Astrocyte of the hippocampus (primary cell): Measurements from ENCODE around the gene SEZ6L2.
"Not testable (repeated sequence)": the region's sequence is repeated elsewhere in the genome, so short reads cannot be mapped to it uniquely, and the experiment has no call there.

Source experiments
- DNase-seq: peaks from one replicate; pipeline ENCODE4 v3.0.0; 2011; ENCODE audit warnings: low read depth, low spot score

The SEZ6L2 gene

DNA sequence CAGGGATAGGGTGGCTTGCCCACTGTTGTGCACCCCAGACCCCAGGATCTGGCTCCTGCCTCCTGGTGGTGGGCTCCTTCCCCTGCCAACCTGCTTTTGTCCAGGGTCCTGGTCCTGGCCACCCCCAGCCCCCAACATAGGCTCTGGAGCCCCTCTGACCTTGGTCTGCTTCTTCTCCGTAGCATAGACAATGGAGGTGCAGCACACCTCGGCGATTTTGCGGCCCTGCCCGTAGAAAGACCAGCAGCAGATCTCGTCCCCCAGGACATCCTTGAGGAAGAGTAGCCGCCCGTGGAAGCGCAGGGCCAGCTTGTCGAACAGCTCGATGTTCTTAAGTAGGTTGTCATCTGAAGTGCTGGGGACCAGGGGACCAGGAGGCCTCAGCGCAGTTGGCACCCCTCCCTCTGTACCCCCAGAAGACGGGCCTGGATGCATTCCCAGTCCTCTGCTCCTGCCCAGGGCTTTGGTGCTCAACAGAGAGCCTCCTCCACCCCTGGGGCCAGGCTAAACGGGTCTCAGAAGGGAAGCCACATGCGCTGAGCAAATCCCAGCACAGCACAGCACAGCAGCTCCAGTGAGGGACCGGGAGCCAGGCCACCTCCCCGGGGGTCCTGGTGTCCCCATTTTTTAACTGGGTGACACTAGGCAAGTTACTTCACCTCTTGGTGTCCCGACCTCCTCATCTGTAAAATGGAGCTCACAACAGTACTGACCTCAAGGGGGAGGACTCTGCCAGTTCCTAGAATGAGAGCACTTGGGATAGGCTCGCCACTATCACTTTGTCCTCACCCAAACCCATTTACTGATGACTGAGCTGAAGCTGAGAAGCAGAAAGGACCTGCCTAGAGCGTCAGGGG, 11.7 kb upstream of the SEZ6L2 start:
- DNase-seq: no peak

DNA sequence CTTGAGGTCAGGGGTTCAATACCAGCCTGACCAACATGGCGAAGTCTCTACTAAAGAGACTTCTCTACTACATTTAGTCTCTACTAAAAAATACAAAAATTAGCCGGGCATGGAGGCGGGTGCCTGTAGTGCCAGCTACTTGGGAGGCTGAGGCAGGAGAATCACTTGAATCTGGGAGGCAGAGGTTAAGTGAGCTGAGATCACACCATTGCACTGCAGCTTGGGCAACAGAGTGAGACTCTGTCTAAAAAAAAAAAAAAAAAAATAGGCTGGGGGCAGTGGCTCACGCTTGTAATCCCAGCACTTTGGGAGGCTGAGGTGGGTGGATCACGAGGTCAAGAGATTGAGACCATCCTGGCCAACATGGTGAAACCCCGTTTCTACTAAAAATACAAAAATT, 10.5 kb upstream of the SEZ6L2 start:
- DNase-seq: not testable (repeated sequence)

DNA sequence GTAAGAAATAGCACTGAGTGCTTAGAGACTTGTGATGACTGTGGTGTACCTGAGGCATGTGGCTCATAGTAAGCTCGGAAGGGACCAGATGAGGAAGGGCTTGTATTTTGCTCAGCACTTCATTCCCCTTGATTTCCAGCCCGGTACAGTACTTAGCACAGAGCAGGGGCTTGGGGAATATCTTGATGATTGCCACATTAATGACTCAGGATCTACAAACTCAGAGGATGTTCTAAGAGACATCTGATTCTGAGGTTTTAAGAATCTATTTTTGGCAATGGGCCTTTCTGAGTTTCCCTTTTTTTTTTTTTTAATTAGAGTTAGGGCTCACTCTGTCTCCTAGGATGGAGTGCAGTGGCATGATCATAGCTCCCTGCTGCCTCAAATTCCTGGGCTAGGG, 10.0 kb upstream of the SEZ6L2 start:
- no peak for DNase-seq

DNA sequence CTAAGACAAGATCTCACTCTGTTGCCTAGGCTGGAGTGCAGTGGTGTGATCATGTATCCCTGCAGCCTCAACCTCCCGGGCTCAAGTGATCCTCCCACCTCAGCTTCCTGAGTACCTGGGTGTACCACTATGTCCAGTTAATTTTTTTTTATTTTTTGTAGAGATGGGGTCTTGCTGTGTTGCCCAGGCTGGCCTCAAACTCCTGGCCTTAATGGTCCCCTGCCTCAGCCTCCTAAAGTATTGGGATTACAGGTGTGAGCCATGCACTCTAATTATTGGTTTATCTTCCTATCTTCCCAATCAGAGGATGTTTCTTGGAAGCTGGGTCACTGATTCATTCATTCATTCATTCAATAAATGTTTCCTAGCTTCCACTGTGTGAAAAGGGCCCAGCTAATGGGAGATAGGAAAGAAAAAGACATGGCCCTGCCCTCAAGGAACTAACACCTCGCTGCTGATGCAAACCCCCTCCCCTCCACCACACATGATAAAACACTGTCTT, 9.4 kb upstream of the SEZ6L2 start:
- no peak for DNase-seq

DNA sequence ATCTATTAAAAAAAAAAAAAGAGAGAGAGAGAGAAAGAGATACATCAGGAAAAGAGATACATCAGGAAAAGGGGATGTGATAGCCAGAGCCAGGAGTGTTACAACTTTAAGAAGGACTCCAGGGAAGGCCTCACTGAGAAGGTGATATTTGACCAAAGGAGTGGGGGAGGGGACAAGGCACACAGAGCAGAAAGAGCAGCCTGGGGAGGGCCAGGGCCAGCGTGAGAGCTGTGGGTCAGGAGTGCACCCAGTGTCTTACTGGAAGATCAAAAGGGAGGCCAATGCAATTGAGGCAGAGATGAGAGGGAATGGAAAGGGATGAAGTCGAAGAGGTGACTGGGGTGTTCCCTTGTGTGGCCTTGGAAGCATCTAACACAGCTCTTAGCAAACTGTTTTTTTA, 8.6 kb upstream of the SEZ6L2 start:
- no peak for DNase-seq

DNA sequence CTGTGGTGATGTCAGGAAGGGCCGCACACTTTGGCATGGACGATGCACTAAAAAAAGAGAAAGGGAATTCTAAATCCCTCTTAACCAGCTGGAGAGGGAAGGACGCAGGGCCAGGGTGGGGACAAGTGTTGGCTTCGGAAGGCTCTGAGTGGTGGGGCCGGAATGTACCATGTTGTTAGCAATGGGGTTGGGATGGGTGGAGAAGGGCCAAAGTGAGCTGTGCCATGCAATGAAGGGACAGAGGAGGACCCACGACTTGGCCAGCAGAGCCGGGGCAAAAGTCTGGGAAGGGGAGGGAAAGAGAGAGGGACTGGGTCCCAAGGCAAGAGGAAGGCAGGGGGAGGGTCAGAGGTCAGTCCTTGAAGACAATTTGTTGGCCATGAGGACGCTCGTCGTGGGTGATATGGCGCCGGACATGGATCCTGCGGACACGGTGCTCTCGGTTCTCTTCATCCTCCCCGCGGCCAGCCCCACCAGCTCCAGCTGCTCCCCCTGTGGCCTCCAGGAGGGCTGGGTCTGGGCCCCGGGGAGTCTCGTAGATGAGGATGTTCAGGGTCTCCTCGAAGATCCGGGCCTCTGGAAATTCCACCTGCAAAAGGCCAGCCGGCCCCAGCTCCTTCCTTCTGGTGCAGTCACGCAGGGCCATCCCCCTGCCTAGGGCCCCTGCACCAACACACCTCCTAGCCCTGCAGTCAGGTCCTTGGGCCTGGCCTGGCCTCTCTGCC, 7.3 kb upstream of the SEZ6L2 start:
- no peak for DNase-seq

DNA sequence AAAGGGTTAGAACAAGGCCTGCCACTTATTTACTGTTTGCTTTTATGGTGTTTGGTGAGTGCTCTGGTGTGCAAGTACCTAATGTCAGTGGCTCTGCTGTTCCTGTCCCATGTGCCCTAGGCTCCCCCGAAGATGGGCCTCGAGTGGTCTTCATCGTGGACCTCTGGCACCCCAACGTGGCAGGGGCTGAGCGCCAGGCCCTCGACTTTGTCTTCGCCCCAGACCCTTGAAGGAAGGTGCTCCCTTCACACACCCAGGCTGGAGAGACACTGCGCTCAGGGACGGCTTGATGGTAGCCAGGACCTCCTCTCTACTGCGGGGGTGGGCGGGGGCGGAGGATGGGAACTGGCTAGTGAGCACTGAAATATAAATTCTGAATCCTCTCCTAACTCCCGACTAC, 6.3 kb upstream of the SEZ6L2 start:
- no peak for DNase-seq

DNA sequence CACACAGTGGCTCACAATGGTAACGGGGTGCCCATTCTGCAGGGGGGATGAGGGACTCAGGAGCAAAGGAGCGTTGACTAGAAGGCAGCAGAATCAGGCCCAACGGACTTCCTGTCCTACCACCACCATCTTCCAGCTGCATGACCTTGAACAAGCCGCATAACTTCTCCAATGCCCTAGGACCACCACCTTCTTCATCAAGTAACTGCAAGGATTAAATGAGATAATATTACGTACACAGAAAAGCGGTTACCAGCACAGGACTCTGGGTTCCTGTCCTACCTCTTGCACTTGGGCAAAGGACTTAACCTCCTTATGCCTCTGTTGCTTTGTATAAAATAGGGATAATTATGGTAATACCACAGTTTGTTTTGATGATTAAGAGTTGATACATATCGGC, 5.6 kb upstream of the SEZ6L2 start:
- no peak for DNase-seq

DNA sequence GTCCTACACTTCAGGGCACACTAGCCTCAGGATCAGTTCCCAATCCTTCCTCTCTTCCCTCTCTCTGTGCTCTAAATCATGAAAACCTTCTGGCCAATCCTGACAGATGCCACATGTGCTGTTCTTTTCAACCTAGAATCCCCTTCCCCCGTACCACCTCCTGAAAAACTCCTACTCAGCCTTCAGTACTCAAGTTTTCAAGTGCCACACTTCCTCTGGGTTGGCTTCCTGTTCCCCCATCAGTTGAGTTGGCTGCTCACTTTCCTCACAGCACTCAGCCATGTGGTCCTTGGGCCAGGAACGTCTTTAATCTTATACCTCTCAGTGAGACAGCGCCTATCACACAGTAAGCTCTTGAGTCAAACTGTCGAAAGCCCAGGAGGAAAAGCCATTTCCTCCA, 4.2 kb upstream of the SEZ6L2 start:
- DNase-seq: no peak

DNA sequence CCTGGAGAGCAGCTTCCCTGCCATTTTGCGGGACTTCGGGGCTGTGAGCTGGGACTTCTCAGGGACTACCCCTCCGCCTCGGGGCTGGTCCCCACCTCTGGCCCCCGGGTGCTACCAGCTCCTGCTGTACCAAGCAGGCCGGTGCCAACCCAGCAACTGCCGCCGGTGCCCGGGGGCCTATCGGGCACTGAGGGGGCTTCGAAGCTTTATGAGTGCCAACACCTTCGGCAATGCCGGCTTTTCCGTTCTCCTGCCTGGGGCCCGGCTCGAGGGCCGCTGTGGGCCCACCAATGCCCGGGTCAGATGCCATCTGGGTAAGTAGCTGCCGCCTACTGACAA, 2.2 kb upstream of the SEZ6L2 start:
- no peak for DNase-seq

DNA sequence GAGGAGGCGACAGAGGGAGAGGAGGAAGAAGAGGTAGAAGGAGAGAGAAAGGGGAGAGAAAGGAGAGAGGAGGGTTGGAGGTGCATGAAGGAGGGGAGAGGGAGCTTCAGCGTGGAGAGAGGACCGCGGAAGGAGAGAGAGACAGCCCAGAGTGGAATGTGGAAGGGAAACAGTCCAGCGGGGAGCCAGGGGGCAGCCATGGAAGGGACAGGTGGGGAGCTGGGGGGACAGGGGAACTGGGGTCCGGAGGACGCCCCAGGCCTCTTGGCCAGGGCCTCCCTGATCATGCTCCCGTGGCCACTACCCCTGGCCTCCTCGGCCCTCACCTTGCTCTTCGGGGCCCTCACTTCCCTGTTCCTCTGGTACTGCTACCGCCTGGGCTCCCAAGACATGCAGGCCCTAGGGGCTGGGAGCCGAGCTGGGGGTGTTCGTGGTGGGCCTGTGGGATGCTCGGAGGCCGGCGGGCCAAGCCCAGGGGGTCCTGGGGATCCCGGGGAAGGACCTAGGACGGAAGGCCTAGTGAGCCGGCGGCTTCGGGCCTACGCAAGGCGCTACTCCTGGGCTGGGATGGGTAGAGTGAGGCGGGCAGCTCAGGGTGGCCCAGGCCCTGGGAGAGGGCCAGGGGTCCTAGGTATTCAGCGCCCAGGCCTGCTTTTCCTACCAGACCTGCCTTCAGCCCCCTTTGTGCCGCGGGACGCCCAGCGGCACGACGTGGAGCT, 1.7 kb upstream of the SEZ6L2 start:
- DNase-seq: no peak

DNA sequence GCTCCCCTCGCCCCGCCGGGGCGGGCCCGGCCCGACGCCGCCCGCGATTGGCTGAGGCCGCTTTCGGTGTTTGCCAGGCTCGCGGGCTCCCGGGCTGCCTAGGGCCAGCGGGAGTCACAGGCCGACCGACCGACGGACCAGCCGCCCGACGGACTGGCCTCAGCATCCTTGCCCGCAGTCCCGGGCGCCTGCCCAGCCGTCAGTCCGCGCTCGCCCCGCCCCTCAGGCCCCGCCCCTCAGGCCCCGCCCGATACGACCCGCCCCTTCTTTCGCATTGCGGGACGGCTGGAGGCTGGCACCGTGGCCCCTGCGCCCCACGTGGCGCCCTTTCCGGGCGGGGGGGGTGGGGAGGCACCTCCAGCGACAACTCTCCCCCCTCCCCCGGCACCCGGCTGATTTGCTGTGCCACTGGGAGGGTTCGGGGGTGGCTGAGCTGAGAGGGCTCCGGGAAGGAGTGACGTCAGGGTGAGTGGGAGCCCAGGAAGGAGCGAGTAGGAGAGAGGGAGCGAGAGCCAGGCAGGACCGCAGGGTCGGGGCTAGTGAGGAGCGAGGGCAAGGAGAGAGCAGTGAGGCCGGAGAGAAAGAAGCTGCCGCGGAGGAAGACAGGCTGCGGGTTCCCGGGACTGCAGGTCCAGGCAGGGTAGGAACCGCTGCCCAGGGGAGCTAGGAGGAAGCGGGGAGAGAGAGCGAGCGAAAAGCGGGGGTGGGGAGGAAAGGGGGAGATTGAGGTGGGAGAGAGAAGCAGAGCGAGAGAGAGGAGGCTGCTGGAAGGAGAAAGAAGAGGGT, 945 bp upstream of the SEZ6L2 start, which contains the start of gene ASPHD1:
Gene ASPHD1 (plus strand): TSS at position 387 of the 786 bp plus-strand sequence. CDS start 484 bp downstream, outside the sequence.
- peak; percentile 87 for DNase-seq

DNA sequence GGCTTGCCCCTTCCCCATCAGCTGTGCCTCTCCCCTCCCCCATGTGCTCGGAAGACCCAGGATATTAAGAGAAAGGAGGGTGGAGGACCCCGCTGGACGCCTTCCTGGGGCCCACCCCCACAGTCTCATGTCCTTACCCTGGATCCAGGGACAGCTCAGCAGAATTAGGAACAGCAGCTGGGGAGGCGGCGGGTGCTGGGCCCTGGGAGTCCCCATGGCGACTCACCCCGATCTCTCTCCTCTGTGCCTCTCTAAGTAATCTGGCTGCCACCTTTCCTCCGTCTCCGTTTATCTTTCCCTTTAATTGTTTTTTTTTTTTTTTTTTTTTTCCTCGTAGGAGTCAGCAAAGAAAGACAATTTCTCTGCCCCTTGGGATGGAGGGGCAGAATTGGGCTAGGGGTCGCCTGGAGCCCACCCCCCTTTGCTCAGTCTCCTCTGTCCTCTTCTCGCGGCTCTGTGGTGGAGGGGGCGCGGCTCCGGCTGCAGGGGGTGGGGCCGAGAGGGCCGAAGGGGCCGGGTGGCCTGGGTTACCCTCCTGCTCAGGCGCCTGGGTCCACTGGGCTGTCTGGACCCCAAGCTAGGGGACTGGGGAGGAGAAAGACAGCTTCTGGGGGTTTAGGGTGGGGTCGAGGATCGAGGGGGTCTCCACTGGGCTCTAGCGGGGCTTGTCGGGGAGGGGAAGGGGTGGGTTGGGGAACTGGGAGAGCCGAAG, 390 bp downstream of the SEZ6L2 start:
- DNase-seq: peak; percentile 76

DNA sequence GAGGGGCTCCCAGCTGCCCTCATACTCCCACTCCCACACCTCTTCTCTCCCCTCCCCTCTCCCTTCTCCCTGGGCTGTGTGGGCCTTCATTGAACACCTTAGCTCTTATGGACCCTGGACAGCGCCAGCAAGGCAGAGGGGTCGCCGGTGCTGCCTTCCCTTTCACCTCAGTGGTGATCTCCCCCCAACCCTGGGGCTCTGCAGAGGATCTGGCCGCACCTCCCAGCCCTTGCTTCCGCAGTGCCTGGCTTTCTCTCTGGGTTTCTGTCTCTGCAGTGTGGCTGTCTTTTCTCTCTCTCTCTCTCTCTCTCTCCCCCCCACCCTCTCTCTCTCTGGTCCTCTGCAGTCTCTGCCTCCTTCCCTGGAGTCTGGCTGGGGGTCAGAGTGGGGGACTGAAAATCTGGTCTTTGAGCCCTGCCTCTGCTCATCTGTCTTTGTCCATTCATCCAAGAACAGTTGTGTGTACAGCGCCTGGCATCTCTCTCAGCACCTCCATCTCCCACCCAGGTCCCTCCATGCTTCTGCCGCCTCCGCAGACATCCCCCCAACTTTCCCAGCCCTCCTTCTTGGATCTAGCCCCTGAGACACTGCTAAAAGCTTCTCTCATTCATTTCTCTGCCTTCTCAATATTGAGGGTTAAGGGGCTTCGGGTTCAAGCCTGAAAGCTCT, 1.1 kb downstream of the SEZ6L2 start:
- DNase-seq: no peak

DNA sequence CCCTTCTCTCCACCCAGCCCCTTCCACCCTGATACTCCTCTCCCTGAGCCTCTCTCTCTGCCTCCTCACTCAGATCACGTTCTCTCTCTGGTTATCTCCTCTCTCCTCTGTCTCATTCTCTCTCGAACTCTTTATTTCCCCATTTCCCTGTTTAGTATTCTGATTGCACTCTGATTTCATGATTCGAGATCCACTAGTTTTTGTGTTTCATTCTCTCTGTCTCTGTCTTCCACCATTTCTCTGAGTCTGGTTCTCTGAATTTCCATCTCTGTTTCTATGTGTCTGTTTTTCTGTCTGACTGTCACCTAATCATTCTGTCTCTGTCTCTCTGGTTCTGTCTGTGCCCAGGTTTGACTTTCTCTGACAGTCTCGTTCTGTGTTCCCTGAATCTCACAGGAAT, 2.0 kb downstream of the SEZ6L2 start:
- DNase-seq: no peak

DNA sequence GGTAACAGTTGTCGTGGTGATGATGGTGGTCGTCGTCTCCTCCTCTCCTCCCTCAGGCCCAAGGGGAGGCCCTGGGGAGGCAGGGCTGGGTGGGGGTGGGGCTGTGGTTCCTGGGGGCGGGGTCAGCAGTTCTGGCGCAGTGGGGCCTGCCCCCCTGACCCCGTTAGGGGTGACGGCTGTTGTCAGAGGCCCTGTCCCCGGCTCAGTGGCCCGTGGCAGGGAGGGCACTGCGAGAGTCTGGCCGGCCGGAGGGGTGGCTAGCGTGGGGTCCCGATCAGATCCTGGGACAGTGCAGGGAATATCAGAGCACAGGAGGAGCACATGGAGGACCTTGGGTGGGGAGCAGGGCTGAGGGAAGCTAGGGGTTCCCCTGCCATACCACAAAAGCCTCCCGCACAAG, 2.5 kb downstream of the SEZ6L2 start:
- no peak for DNase-seq

DNA sequence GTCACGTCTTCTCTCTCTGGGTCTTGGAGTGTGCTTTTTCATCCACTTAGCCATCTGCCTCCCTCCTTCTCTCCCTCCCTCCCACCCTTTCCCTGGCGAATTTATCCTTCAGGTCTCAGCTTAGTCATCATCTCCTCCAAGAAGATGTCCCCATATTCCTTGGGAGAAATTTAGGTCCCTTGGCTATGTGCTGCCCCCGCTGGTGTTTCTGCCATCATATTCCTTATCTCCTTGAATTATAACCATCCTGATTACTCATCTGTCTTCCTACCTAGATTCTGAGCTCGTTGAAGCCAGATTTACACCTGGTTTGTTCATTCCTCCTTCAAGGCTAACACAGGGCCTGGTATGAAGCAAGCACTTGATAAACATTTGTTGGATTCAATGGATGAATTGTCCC, 5.0 kb downstream of the SEZ6L2 start:
- DNase-seq: no peak

DNA sequence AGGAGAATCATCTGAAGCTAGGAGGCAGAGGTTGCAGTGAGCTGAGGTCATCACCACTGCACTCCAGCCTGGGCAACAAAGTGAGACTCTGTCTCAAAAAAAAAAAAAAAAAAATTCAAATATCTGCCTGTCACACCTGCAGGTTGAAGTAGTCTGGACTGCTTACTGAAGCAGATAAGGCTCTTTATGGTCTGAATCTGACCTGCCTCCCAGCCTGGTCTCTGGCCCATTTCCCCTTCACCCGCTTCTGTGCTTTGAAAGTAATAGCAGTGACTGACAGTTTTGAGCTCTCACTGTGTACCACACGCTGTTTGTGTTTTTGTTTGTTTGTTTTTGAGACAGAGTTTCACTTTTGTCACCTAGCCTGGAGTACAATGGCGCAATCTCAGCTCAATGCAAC, 5.8 kb downstream of the SEZ6L2 start:
- DNase-seq: no peak

DNA sequence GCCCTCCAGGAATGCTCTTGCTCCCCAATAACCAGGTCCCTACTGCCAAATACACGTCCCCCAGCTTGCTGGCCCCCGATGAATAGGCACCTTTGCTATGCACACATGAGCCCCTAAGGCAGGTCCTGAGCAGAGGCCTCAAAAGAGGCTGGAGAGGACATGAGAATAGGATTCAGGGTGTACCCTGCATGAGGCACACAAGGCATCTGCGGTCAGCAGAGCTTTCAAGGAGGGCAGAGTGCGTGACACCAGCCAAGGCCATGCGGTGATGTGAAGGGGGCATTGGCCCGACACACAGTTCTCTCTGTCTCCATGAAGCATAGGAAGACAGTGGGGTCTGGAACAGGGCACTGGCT, 6.9 kb downstream of the SEZ6L2 start:
- DNase-seq: no peak
